Trophoblast cell (in vitro differentiated cells and primary cell): ENCODE measurements around the gene TCP11L2.
A peak's percentile ranks its signal among the peaks of the same experiment; 100 is the strongest.

Experiments used
- DNase-seq, 2 donors: peaks; one replicate each; pipeline ENCODE4 v3.0.0-alpha.2; 2016
- H2AFZ ChIP-seq: 2 replicates; pipeline ENCODE4 v1.6.1; 2013; ENCODE audit warnings: low read length, moderate library complexity, mild to moderate bottlenecking; ENCODE audit not compliant: insufficient read depth, poor library complexity
- H2AK5ac ChIP-seq: 2 replicates; pipeline ENCODE4 v1.6.1; 2013; ENCODE audit warnings: mild to moderate bottlenecking, low read length
- H2BK120ac ChIP-seq: 2 replicates; pipeline ENCODE4 v1.6.1; 2013; ENCODE audit warnings: low read length, mild to moderate bottlenecking, moderate library complexity; ENCODE audit not compliant: insufficient read depth, poor library complexity
- H2BK12ac ChIP-seq: 2 replicates; pipeline ENCODE4 v1.6.1; 2013; ENCODE audit warnings: mild to moderate bottlenecking, low read length, moderate library complexity
- H2BK5ac ChIP-seq: 2 replicates; pipeline ENCODE4 v1.6.1; 2013; ENCODE audit warnings: low read length, low read depth, moderate library complexity, mild to moderate bottlenecking; ENCODE audit not compliant: poor library complexity
- H3K14ac ChIP-seq: 2 replicates; pipeline ENCODE4 v1.6.1; 2013; ENCODE audit warnings: mild to moderate bottlenecking, low read length
- H3K18ac ChIP-seq: 2 replicates; pipeline ENCODE4 v1.6.1; 2013; ENCODE audit warnings: mild to moderate bottlenecking, low read length
- H3K23ac ChIP-seq: 2 replicates; pipeline ENCODE4 v1.6.1; 2013; ENCODE audit warnings: low read length
- H3K27ac ChIP-seq: 2 replicates; pipeline ENCODE4 v1.5.1; 2013; ENCODE audit warnings: low read depth, mild to moderate bottlenecking, inconsistent platforms, low read length, moderate library complexity
- H3K27me3 ChIP-seq: 2 replicates; pipeline ENCODE4 v1.6.1; 2013; ENCODE audit warnings: inconsistent platforms, mild to moderate bottlenecking, low read length, moderate library complexity; ENCODE audit not compliant: insufficient read depth
- H3K36me3 ChIP-seq, 2 experiments: 1 replicate in 1 of 2; 2 replicates in 1 of 2; pipeline ENCODE4 v1.6.1; 2013; ENCODE audit warnings: low read length in 2 of 2, mild to moderate bottlenecking in 2 of 2, moderate library complexity in 1 of 2; ENCODE audit not compliant: insufficient read depth in 2 of 2, control insufficient read depth in 1 of 2
- H3K4ac ChIP-seq: 2 replicates; pipeline ENCODE4 v1.6.1; 2013; ENCODE audit warnings: low read depth, mild to moderate bottlenecking, low read length, moderate library complexity
- H3K4me1 ChIP-seq, 2 experiments: 1 replicate in 1 of 2; 2 replicates in 1 of 2; pipeline ENCODE4 v1.6.1; 2013; ENCODE audit warnings: low read length in 2 of 2, mild to moderate bottlenecking in 2 of 2, moderate library complexity in 1 of 2; ENCODE audit not compliant: insufficient read depth in 2 of 2, control insufficient read depth in 1 of 2
- H3K4me2 ChIP-seq: 2 replicates; pipeline ENCODE4 v1.6.1; 2013; ENCODE audit warnings: inconsistent platforms, mild to moderate bottlenecking, low read length, moderate library complexity
- H3K4me3 ChIP-seq: 2 replicates; pipeline ENCODE4 v1.5.1; 2013; ENCODE audit warnings: mild to moderate bottlenecking, low read depth, low read length, inconsistent platforms
- H3K79me1 ChIP-seq: one replicate; pipeline ENCODE4 v1.6.1; 2013; ENCODE audit warnings: low read length
- H3K79me2 ChIP-seq: 2 replicates; pipeline ENCODE4 v1.6.1; 2013; ENCODE audit warnings: low read length, mild to moderate bottlenecking; ENCODE audit not compliant: control insufficient read depth, insufficient read depth, poor library complexity
- H3K9ac ChIP-seq: 2 replicates; pipeline ENCODE4 v1.6.1; 2013; ENCODE audit warnings: mild to moderate bottlenecking, low read length
- H3K9me3 ChIP-seq: 2 replicates; pipeline ENCODE4 v1.6.1; 2013; ENCODE audit warnings: low read depth, mild to moderate bottlenecking, control low read depth, inconsistent platforms, low read length; ENCODE audit not compliant: insufficient read depth
- H4K12ac ChIP-seq: 2 replicates; pipeline ENCODE4 v1.6.1; 2013; ENCODE audit warnings: low read depth, mild to moderate bottlenecking, low read length, moderate library complexity
- H4K8ac ChIP-seq: 2 replicates; pipeline ENCODE4 v1.6.1; 2013; ENCODE audit warnings: low read depth, mild to moderate bottlenecking, low read length, moderate library complexity
- H4K91ac ChIP-seq: one replicate; pipeline ENCODE4 v1.6.1; 2013; ENCODE audit warnings: low read depth, mild to moderate bottlenecking, low read length, moderate library complexity
- WGBS: extraction: QIAGEN DNeasy Blood & Tissue Kit; methylation state at CpG from one replicate; pipeline ENCODE4 v1.1.7; 2013; ENCODE audit warnings: missing lambda C conversion rate; ENCODE audit not compliant: insufficient read length, insufficient coverage; ENCODE audit errors: extremely low coverage; 5-methylcytosine and 5-hydroxymethylcytosine counted together

The TCP11L2 gene

GRCh38 chr12:106297681-106298080 lies 4.9 kb upstream of the TCP11L2 start:
- Histone ChIP-seq H3K27ac (no peak overlapping the region), H3K18ac (no peak overlapping the region), H3K36me3 (no peaks in the 10 kb centered on the region), H4K12ac (no peak overlapping the region), H3K4me3 (no peak overlapping the region), H4K8ac (no peak overlapping the region), H2BK12ac (no peak overlapping the region), H2AK5ac (no peak overlapping the region), H3K14ac (no peak overlapping the region), H2BK120ac (no peak overlapping the region), H3K4me2 (no peak overlapping the region), H3K9ac (no peak overlapping the region), H3K4ac (no peak overlapping the region), H2AFZ (peak overlapping the region; percentile 33), H3K23ac (no peak overlapping the region), H3K79me1 (peaks cover 6% of the 10 kb centered on the region), H3K79me2 (peaks cover 4% of the 10 kb centered on the region), H3K4me1 (peaks cover 3 to 5% of the 10 kb centered on the region in 2 experiments), H3K9me3 (no peaks in the 10 kb centered on the region), H2BK5ac (no peak overlapping the region), H3K27me3 (no peaks in the 10 kb centered on the region), H4K91ac (no peak overlapping the region)
- no peak for DNase-seq

- Histone ChIP-seq H4K91ac (no peak overlapping the region), H3K36me3 (no peaks in the 10 kb centered on the region), H2BK5ac (no peak overlapping the region), H2AFZ (no peak overlapping the region), H4K8ac (no peak overlapping the region), H3K27ac (no peak overlapping the region), H3K23ac (no peak overlapping the region), H3K79me1 (peaks cover 10% of the 10 kb centered on the region), H4K12ac (no peak overlapping the region), H3K79me2 (peaks cover 6% of the 10 kb centered on the region), H2AK5ac (no peak overlapping the region), H3K4ac (no peak overlapping the region), H3K18ac (no peak overlapping the region), H3K9me3 (no peaks in the 10 kb centered on the region), H2BK12ac (no peak overlapping the region), H3K4me1 (peaks cover 3 to 7% of the 10 kb centered on the region in 2 experiments), H3K27me3 (no peaks in the 10 kb centered on the region), H3K9ac (no peak overlapping the region), H3K4me2 (no peak overlapping the region), H3K4me3 (no peak overlapping the region), H3K14ac (no peak overlapping the region), H2BK120ac (no peak overlapping the region)
- no CpG with 5 or more reads among the region's 4 CpGs for WGBS
- DNase-seq = no peak
Measured at GRCh38 chr12:106299202-106299774, 3.2 kb upstream of the TCP11L2 start.

- Histone ChIP-seq H3K4me2 (no peak overlapping the region), H3K14ac (no peak overlapping the region), H3K4me1 (peaks cover 3 to 7% of the 10 kb centered on the region in 2 experiments), H3K9me3 (no peaks in the 10 kb centered on the region), H3K27ac (no peak overlapping the region), H2BK120ac (no peak overlapping the region), H3K18ac (no peak overlapping the region), H3K4me3 (no peak overlapping the region), H4K8ac (no peak overlapping the region), H4K12ac (no peak overlapping the region), H2BK12ac (no peak overlapping the region), H3K27me3 (no peaks in the 10 kb centered on the region), H3K9ac (no peak overlapping the region), H2BK5ac (no peak overlapping the region), H3K4ac (no peak overlapping the region), H3K79me1 (peaks cover 10% of the 10 kb centered on the region), H3K79me2 (peaks cover 6% of the 10 kb centered on the region), H2AK5ac (no peak overlapping the region), H2AFZ (no peak overlapping the region), H4K91ac (no peak overlapping the region), H3K36me3 (no peaks in the 10 kb centered on the region), H3K23ac (no peak overlapping the region)
- WGBS = no CpG with 5 or more reads among the region's 1 CpG
- DNase-seq = peak; percentile 21 to 59
Measured at GRCh38 chr12:106300761-106301160, 1.8 kb upstream of the TCP11L2 start.

GRCh38 chr12:106301241-106301610 lies 1.3 kb upstream of the TCP11L2 start:
- no peak overlapping the region for H2AFZ ChIP-seq
- WGBS = no CpG with 5 or more reads among the region's 1 CpG
- H2BK5ac ChIP-seq = no peak overlapping the region
- H3K27me3 ChIP-seq = no peaks in the 10 kb centered on the region
- H3K4me2 ChIP-seq = no peak overlapping the region
- H3K18ac ChIP-seq = no peak overlapping the region
- no peak overlapping the region for H2BK12ac ChIP-seq
- no peaks in the 10 kb centered on the region for H3K9me3 ChIP-seq
- H4K91ac ChIP-seq = no peak overlapping the region
- peaks cover 6% of the 10 kb centered on the region for H3K79me2 ChIP-seq
- H3K14ac ChIP-seq = no peak overlapping the region
- peaks cover 3 to 7% of the 10 kb centered on the region in 2 experiments for H3K4me1 ChIP-seq
- H3K79me1 ChIP-seq = peaks cover 10% of the 10 kb centered on the region
- no peak overlapping the region for H4K12ac ChIP-seq
- H3K27ac ChIP-seq = no peak overlapping the region
- H2BK120ac ChIP-seq = no peak overlapping the region
- H3K36me3 ChIP-seq = no peaks in the 10 kb centered on the region
- no peak overlapping the region for H3K4me3 ChIP-seq
- no peak overlapping the region for H3K4ac ChIP-seq
- no peak overlapping the region for H3K23ac ChIP-seq
- H4K8ac ChIP-seq = no peak overlapping the region
- no peak overlapping the region for H3K9ac ChIP-seq
- H2AK5ac ChIP-seq = no peak overlapping the region
- DNase-seq = no peak
